ENCODE data around the gene GHR.

Gene GHR

GRCh38 chr5:42557689-42558088 is 134.4 kb downstream of the GHR start:
- H3K4me2 ChIP-seq (ENCODE audit: low read length): no peak overlapping the region
- H3K79me2 ChIP-seq (ENCODE audit: insufficient read depth, low read length): no peaks in the 10 kb centered on the region
- TF ChIP-seq EZH2 (IDR thresholded peaks at IDR 0.05; ENCODE audit: borderline replicate concordance, low read length) (no peak), CTCF (IDR thresholded peaks at IDR 0.05; ENCODE audit: low read length) (no peak)
- H3K4me1 ChIP-seq (ENCODE audit: insufficient read depth, low read length, severe bottlenecking): no peaks in the 10 kb centered on the region
- no peak overlapping the region for H3K9ac ChIP-seq (ENCODE audit: low read length)
- no peaks in the 10 kb centered on the region for H3K27me3 ChIP-seq (ENCODE audit: insufficient read depth, low read length)
- H3K4me3 ChIP-seq (ENCODE audit: low read depth, low read length, poor library complexity, severe bottlenecking): no peak overlapping the region
- no peaks in the 10 kb centered on the region for H3F3A ChIP-seq (ENCODE audit: insufficient read depth, low read length)
- H3K27ac ChIP-seq (ENCODE audit: low read depth, low read length, poor library complexity, severe bottlenecking): no peak overlapping the region
- no peaks in the 10 kb centered on the region for H4K20me1 ChIP-seq (ENCODE audit: insufficient read depth, low read length)
- H2AFZ ChIP-seq (ENCODE audit: low read length): no peak overlapping the region
- H3K36me3 ChIP-seq (ENCODE audit: insufficient read depth, low read length): no peaks in the 10 kb centered on the region
- H3K9me3 ChIP-seq (ENCODE audit: low read length): no peaks in the 10 kb centered on the region
- no peaks in the 10 kb centered on the region for H3K9me2 ChIP-seq (ENCODE audit: low read depth, low read length)

GRCh38 chr5:42561656-42562055 is 138.4 kb downstream of the GHR start:
- TF ChIP-seq CTCF (IDR thresholded peaks at IDR 0.05; ENCODE audit: low read length): no peak
- TF ChIP-seq EZH2 (IDR thresholded peaks at IDR 0.05; ENCODE audit: borderline replicate concordance, low read length): no peak
- Histone ChIP-seq H3K9me3 (ENCODE audit: low read length) (no peaks in the 10 kb centered on the region), H4K20me1 (ENCODE audit: insufficient read depth, low read length) (no peaks in the 10 kb centered on the region), H3K9me2 (ENCODE audit: low read depth, low read length) (no peaks in the 10 kb centered on the region), H2AFZ (ENCODE audit: low read length) (no peak overlapping the region), H3K4me3 (ENCODE audit: low read depth, low read length, poor library complexity, severe bottlenecking) (no peak overlapping the region), H3K27ac (ENCODE audit: low read depth, low read length, poor library complexity, severe bottlenecking) (no peak overlapping the region), H3K9ac (ENCODE audit: low read length) (no peak overlapping the region), H3K79me2 (ENCODE audit: insufficient read depth, low read length) (no peaks in the 10 kb centered on the region), H3F3A (ENCODE audit: insufficient read depth, low read length) (no peaks in the 10 kb centered on the region), H3K27me3 (ENCODE audit: insufficient read depth, low read length) (no peaks in the 10 kb centered on the region), H3K4me1 (ENCODE audit: insufficient read depth, low read length, severe bottlenecking) (no peaks in the 10 kb centered on the region), H3K36me3 (ENCODE audit: insufficient read depth, low read length) (no peaks in the 10 kb centered on the region), H3K4me2 (ENCODE audit: low read length) (no peak overlapping the region)

GRCh38 chr5:42564689-42565356 is 141.6 kb downstream of the GHR start:
- H3K9me2 ChIP-seq (ENCODE audit: low read depth, low read length): no peaks in the 10 kb centered on the region
- H2AFZ ChIP-seq (ENCODE audit: low read length): no peak overlapping the region
- H3K79me2 ChIP-seq (ENCODE audit: insufficient read depth, low read length): no peaks in the 10 kb centered on the region
- no peaks in the 10 kb centered on the region for H3K36me3 ChIP-seq (ENCODE audit: insufficient read depth, low read length)
- H3K27ac ChIP-seq (ENCODE audit: low read depth, low read length, poor library complexity, severe bottlenecking): no peak overlapping the region
- H3K27me3 ChIP-seq (ENCODE audit: insufficient read depth, low read length): no peaks in the 10 kb centered on the region
- H3K4me3 ChIP-seq (ENCODE audit: low read depth, low read length, poor library complexity, severe bottlenecking): no peak overlapping the region
- H4K20me1 ChIP-seq (ENCODE audit: insufficient read depth, low read length): no peaks in the 10 kb centered on the region
- H3K4me2 ChIP-seq (ENCODE audit: low read length): no peak overlapping the region
- H3K9ac ChIP-seq (ENCODE audit: low read length): no peak overlapping the region
- H3K9me3 ChIP-seq (ENCODE audit: low read length): no peaks in the 10 kb centered on the region
- TF ChIP-seq EZH2 (IDR thresholded peaks at IDR 0.05; ENCODE audit: borderline replicate concordance, low read length): no peak
- TF ChIP-seq CTCF (IDR thresholded peaks at IDR 0.05; ENCODE audit: low read length): no peak
- H3K4me1 ChIP-seq (ENCODE audit: insufficient read depth, low read length, severe bottlenecking): no peaks in the 10 kb centered on the region
- no peaks in the 10 kb centered on the region for H3F3A ChIP-seq (ENCODE audit: insufficient read depth, low read length)
